Activated CD8-positive, alpha-beta memory T cell treated with anti-CD3 and anti-CD28 coated beads, Interleukin-2, amount 50 U/mL, for 24 hours (primary cell): ENCODE data around the gene SPC25.
A peak's percentile ranks its signal among the peaks of the same experiment; 100 is the strongest.
"Not testable (repeated sequence)": the region's sequence is repeated elsewhere in the genome, so short reads cannot be mapped to it uniquely, and the experiment has no call there.

ENCODE experiments used
- DNase-seq: peaks from one replicate; pipeline ENCODE4 v3.0.0-alpha.2; 2020; ENCODE audit errors: extremely low read depth

The SPC25 gene, protein sequence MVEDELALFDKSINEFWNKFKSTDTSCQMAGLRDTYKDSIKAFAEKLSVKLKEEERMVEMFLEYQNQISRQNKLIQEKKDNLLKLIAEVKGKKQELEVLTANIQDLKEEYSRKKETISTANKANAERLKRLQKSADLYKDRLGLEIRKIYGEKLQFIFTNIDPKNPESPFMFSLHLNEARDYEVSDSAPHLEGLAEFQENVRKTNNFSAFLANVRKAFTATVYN

DNA sequence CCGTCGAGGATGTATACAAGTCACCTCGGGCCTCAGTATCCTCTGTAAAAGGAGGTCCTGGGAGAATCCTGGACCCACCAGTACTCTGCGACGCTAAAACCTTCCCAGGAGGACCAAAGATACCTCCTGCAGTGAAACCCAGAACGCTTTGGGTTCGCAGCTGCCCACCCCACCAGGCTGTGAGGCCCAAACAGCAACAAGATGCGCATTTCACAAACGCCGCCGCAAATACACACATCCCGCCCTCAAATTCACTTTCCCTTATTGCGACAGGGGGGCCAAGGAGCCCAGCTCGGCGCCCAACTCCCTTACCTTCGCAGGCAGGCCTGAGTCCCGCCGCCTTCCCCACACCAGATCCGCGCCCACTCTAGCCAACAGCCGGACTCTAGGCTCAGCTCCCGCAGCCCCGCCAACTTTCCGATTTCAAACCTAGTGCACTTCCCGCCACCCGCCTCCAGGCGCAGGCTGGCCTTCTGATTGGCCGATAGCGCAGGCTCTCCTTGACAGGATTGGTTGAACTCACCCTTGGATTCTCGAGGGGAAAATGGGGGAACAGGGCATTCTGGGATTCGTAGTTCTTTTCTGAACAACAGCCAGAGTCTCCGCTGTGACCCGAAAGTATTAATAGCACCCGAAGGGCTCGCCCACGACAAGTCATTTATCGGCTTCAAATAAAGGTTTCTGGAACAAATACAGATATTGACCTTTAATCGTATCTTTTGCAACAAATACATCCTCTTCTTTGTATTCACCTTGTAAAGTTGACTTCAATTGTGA is at the start of gene SPC25:
SPC25 (minus strand) TSS at position 425 of the 777 bp plus-strand sequence. CDS start 911 bp downstream, outside the sequence.
- peak; percentile 64 for DNase-seq

DNA sequence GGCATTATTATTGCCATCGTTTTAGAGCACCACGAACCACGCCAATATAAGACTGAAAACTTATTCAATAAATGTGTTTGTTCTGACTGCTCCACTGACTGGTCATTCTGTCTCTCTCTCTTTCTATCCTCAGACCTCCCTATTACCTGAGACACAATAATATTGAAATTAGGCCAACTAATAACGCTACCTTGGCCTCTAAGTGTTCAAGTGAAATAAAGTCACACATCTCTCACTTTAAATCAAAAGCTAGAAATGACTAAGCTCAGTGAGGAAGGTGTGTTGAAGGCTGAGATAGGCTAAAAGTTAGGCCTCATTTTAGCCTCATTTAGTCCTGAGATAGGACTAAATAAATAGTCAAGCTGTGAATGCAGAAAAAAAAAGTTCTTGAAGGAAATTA is 49.7 kb upstream of the SPC25 start:
- no peak for DNase-seq

DNA sequence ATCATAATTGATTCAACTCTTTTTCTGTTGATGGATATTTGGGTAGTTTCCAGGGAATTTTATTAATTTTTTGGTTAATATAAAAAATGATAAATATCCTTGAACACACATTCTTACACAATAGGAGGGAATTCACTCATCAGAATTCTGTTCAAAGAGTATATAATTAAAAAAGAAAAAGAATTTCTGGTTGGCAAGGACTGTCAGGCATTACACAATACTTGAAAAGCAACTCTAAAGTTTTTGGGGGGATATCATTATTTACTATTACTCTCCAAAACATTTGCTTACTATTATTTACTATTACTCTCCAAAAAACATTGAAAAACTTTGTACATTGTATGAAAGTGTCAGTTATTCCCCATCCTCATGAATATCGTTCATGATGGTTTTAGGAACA is 48.8 kb upstream of the SPC25 start:
- DNase-seq: no peak

DNA sequence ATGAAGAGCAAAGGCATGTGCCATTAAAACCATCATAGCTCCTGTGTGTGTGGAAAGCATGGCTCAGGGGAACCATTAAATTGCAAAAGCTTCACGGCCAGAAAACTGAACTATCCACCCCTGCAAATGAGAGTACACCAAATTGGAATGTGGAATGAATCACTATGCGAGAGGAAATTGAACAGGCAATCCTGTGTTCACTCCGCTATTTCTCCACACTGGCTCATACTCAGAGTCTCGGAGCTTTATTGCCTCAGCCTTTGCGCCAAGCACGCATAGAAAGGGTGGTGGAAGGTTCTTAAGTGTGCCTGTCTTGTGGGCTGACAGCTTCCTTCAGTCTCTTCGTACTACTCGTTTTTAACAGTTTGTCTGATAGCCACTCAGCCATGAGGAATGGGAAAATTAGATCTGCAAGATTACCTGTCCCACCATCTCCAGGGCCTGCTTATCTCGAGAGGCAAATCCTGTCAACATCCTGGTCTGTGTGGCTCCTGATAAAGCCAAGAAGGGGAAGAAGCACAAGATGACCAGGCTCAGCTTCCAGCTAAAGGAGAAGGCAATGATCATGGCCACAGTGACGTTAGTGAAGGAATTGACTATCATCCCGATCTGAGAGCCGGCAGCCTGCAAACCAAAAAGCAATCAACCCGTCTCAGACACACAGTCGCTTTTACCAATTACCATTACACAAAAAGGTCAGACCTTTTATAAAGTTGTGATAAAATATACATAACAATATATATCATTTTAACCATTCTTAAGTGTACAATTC is 45.8 kb upstream of the SPC25 start:
- no peak for DNase-seq

DNA sequence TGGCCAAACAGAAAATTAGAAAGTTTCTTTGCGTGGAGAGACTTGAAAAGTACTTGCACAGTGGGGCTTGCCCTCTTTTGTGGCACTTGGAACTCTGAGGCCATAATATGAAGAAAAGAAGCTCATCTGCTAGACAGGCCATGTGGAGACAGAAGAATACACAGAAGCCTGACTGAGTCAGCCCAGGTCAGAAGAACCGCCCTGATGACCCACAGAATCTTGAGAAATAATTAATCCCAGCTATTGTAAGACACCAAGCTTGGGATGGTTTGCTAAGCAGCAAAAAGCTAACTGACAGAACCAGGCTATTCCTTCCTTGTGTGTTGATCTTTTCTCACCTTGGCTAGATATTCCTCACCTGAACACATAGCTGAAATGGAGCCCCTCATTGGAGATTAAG is 44.6 kb upstream of the SPC25 start:
- no peak for DNase-seq

DNA sequence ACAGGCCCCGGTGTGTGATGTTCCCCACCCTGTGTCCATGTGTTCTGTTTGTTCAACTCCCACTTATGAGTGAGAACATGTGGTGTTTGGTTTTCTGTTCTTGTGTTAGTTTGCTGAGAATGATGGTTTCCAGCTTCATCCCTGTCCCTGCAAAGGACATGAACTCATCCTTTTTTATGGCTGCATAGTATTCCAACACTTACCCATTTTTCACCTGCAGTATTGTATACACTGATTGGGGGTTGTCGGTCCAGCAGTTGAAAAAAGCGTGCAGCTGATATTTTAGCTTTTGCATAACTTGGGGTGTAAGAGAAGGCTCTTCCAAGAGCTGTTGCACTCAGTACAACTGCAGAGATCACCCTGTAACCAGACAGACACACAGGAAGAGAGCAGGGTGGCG is 41.9 kb upstream of the SPC25 start:
- DNase-seq: not testable (repeated sequence)

DNA sequence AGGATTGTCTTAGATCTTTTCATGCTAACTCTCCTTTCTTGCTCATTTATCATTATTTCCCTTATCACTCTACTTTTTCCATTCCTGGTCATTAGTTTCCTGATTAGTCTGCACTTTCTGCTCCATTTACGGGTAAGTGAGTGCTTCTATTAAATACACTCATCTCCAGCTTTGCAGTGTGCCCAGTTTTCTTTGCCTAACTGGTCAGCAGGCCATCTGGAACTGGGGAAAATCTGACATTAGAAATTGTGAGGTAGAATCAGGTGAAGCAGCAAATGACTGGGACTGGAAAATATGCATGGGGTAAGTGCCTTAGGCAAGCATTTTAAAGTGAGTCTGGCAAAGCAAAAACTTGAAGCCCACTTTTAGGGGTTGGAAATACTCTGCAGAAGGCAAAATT is 40.0 kb upstream of the SPC25 start:
- no peak for DNase-seq

DNA sequence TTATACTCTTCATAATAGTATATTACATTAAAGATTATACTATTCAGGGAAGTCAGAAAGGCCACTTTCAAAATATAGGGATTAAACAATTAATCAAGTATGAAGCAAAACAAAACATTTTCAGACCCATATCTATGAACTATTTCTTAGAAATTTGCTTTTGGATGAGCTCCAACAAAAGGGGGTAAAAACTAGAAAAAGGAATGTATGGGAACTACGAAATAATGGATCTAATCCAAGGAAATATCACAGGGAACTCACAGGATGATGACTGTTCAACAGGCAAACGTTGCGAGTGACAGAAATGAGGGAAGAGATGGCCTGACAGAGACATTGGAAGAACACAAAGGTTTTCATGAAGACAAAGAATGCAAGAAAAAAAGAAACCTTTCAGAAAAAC is 38.8 kb upstream of the SPC25 start:
- DNase-seq: no peak

DNA sequence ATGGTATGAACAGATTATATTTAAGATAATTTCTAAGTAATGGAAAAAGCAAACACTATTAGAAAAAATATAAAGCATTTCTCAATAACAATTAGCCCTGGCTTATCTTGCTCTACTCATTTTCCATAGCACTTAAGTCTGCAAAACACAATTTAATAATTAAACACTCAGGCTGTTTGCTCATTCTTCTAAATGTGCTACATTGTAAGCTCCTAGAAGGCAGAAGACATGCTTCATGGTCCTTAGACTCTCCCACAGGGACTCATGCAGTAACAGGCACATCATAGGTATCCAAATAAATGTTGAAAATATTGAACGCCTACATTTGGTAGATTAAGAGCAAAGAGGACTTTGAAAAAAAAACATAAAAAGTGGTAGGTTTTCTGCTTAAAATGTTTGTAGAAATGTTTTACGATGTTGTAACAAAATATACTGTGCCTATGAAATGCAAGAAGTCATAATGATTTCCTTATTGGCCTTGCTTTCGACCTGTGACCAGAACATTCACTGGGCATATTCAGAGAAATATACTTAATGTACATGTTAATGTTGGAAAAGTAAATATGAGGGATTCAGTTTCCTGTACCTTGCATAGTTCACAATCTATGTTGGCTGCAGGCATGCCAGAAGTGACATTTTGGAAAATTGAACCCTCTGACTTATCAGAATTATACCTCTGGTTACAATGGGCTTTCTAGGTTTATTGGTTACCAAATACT is 38.0 kb upstream of the SPC25 start:
- no peak for DNase-seq

DNA sequence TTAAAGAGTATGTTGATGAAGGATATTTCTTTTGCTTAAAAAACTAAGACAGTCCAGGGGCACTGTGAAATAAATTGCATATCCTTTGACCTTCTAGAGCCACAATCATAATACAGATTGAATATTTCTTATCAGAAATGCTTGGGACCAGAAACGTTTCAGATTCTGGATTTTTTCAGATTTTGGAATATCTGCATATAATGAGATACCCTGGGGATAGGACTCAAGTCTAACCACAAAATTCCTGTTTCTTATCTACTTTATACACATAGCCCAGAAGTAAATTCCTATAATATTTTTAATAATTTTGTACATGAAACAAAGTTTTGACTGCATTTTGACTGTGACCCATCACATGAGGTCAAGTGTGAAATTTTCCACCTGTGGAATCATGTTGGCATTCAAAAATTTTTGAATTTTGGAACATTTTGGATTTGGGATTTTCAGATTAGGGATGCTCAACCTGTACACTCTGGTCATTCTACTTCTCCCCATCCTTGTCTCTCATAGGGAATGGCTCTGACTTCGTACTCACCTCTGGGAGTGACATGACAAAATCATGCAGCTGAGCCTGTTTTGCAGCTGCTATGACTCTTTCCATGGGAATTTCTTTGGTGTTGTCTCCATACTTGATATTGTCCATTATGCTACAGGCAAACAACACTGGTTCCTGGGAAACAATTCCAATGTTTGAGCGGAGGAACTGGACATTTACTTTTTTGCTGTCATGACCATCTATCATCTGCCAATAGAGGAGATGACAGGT is 36.6 kb upstream of the SPC25 start:
- no peak for DNase-seq

DNA sequence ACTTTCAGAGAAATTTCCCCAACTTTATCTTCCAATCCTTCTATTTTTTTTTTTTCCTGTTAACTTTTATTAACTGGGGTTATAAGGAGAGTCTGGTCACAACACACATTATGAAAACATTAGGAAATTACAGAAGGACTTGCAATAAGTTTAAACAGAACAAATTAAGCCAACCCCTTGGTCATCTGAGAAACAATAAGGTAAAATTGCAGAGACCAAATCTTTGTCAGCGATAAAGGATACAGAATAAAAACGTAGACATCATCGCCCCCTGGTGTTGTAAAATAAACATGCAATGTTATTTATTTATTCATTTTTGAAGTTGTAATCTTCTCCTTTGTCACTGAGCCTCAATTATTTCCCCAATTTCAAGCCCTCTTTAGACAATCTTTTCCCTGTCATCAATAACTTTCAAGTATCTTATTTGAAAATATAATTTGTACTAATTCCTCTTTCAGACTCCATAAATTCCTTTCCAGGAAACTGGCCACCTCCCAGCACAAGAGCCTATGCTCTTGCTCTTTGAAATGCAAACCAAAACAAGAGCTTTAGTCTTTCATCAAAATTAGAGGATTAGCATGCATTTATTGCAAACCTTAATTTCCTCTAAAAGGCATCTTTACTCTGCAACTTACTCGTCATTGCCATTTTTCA is 30.4 kb upstream of the SPC25 start:
- no peak for DNase-seq

DNA sequence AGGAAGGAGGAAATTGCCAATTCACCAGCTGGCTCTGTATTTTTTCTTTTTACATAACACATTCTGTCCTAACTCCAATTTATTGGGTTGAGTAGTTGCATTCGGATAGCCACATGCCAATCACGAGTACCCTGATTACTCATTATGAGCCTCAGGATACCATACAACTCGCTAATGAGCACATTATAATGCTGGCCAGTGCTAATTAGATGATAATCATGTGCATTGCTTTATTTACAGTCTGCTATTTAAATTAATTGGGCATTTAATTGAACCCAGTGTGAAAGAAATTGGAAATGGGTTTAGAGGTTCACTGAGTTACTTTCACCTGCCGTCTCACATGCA is 26.1 kb upstream of the SPC25 start:
- DNase-seq: no peak

DNA sequence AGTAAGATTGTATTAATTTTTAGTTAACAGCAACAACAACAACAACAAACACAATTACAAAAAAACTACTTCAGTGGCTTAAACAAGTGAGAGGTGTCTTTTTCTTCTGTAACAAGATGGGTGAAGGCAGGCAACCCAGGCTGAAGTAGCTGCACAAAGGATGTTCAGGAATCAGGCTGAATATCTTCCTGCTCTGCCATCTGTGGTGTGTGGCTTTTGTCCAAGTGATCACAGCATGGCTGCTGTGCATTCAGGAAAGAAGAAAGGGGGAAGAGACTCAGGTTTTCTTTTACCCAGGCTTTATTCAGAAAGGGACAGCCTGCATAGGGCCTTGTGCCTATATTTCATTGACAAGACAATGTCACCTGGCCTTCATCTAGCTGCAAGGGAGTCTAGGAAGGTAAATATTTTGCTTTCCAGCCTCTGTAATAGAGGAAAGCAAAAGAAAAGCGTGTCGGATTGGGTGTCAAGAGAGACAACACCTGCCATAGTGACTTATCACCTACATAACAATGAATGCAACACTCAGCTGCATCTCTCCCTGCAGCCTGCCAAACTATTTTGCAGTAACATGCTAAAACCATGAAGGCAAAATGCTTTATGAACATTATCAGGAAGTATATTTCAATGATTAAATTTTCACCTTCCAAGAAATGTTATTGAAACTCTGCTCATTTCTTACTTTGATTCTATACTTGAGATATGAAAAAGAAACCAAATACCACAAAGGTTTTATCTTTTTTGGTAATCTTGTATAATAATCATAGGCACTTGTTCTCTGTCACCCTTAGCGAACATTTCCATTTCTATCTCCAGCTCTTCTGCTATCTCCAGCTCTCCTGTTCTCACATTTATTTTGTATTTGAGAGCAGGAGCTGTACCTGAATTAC is 25.5 kb upstream of the SPC25 start:
- no peak for DNase-seq

DNA sequence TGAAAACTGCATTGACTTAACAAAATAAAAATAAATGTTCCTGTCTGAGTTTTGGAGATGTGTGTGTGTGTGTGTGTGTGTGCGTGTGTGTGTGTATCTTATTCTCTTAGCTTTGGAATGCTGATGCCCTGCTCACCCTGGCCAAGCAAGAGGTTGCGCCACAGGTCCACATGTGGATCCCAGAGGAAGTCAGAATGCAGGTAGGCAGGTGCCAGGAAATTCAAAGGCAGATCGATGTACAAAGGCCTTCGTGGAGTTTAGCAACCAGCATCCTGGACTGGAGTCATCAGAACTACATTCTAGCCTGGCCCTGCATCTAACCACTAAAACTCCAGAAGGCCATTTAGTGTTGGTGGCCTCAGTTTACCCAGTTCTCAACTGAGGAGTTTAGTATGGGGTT is 23.3 kb upstream of the SPC25 start:
- DNase-seq: no peak

DNA sequence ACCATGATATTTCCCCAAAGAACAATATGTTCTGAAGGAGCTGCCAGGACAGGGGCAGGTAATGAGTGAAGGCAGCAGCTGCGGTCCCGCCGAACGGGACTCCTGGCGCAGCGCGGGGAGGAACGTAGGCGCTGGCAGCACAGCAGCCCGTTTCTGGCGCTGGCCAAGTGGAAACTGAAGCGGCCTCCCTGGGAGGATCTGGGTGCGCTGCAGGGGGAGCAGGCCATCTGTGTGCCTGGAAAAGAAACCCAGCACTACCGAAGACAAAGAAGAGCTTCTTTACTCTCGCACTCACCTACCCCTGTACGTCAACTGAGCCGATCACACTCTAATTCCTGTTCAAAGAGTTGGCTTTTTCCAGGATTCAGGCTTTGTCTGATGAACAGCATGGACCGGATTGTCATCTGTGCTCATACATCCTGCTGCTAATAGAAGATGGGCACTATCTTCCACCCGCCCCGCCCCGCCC is 22.7 kb upstream of the SPC25 start:
- no peak for DNase-seq

DNA sequence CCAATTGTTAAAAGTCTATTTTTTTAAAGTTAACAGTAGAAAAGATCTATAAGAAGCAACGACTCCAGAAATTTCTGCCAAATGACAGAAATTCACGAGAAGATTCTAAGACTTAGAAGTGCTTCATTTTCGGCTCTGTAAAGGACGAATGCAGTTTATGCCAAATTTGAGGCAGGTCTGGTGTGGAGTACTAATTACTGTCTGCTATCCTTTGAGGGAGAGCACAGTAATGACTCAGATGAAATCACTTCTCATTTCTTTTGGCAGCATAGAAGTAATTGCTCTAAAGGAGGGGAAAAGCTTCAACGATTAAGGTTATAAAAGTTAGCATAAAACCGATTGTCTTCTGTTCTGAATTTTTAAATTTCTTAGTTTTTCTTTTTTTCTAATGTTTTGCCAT is 22.2 kb upstream of the SPC25 start:
- DNase-seq: no peak

DNA sequence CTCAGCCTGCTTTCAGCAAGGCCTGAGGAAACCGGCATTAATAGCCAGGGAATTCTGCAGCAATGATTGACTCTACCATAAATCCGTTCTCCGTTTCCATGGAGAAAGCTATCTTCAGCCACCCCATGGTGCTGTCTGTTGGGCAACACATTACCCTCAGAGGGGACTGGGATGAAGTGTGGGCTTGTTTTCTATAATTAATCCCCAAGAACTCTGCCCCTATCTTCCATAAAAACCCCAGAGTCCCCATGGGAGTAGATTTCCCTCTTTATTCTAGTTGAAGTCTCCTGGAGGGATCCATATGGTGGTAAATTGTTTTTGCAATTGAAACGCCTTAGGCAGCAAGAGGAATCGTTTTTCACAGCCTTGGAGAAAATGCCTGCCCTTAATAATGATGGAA is 20.1 kb upstream of the SPC25 start:
- no peak for DNase-seq

DNA sequence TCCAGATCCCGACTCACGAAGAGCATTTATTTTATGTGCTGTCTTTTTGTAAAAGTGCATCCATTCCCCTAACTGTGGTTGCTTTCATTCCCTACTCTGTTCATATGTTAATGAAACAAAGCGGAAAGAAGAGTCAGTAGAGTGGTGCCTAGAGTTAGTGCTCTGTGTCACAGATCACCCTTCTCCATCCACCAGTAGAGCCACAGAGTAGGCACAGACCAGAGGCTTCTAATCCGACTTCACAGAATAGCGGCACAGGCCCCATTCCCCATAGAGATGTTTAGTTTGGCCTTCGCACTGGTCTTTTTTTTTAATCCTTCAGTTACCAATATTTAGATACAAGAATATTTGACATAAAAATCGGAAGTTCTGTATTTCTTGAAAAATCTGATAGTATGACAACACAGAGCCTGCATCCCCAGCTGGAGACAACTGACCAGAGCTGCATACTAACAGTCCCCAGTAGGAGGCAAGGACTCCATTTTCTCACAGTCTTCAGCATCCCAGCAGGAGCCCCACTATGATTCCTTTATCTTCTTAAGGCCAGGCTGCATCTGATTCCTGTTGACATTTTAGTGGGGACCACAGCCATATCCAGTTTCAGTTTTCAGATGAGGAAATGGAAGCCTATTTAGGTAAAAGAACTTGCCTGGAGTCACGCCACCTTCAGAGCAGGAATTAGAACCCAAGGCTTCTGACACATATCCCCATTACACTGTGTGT is 17.9 kb upstream of the SPC25 start:
- DNase-seq: no peak

DNA sequence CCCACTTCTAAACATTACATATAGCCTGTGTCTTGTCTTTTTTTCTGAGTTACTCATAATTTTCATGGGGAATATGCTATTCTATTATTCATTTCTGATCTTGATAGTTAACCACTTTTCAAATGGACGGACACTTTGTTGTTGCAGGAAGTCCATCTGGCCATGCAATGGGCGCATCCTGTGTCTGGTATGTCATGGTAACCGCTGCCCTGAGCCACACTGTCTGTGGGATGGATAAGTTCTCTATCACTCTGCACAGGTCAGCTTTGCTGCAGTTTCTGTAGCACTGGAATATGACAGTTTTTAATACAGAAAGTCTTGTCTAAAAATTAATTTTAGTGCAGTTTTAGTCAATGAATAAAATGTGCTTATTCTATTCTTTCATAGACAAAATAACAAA is 14.1 kb upstream of the SPC25 start:
- DNase-seq: no peak
